Astrocyte of the cerebellum (primary cell): ENCODE data around the gene LIN37.
A peak's percentile ranks its signal among the peaks of the same experiment; 100 is the strongest.

Experiments
- DNase-seq: peaks from one replicate; pipeline ENCODE4 v3.0.0-alpha.2; 2011; ENCODE audit warnings: low read depth
- H3K4me3 ChIP-seq: 2 replicates; pipeline ENCODE4 v1.5.1; 2011; ENCODE audit warnings: mild to moderate bottlenecking, low read depth, low read length, moderate library complexity
- in situ Hi-C: cut with HindIII; loops from 2 replicates; pipeline ENCODE4 v1.10.0; 2017; ENCODE audit warnings: low sequenced_read_pairs
- TF ChIP-seq, protein P1 (sequence below): IDR thresholded peaks from 2 replicates; pipeline ENCODE4 v1.5.1; 2012; ENCODE audit warnings: low read length, low read depth, moderate library complexity, mild to moderate bottlenecking; ENCODE audit errors: missing control alignments

LIN37 gene

GRCh38 chr19:35756377-35757230 is 8.2 kb downstream of the LIN37 start, which contains the start of gene HSPB6:
Gene HSPB6 (minus strand): TSS chr19:35757029. CDS start chr19:35757008, 21 bp downstream.
- in situ Hi-C loops, result no loop called here
- TF ChIP-seq, protein P1, sequence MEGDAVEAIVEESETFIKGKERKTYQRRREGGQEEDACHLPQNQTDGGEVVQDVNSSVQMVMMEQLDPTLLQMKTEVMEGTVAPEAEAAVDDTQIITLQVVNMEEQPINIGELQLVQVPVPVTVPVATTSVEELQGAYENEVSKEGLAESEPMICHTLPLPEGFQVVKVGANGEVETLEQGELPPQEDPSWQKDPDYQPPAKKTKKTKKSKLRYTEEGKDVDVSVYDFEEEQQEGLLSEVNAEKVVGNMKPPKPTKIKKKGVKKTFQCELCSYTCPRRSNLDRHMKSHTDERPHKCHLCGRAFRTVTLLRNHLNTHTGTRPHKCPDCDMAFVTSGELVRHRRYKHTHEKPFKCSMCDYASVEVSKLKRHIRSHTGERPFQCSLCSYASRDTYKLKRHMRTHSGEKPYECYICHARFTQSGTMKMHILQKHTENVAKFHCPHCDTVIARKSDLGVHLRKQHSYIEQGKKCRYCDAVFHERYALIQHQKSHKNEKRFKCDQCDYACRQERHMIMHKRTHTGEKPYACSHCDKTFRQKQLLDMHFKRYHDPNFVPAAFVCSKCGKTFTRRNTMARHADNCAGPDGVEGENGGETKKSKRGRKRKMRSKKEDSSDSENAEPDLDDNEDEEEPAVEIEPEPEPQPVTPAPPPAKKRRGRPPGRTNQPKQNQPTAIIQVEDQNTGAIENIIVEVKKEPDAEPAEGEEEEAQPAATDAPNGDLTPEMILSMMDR, result no peak
- DNase-seq, result peak; percentile 16
- H3K4me3 ChIP-seq, result peak within 1 kb of the TSS; percentile 94

- TF ChIP-seq, protein P1, result no peak
- H3K4me3 ChIP-seq, result peak overlapping the region; percentile 94
- in situ Hi-C loops, result no loop called here
- DNase-seq, result peak; percentile 86
Observed at GRCh38 chr19:35757231-35757748, 8.9 kb downstream of the LIN37 start.

GRCh38 chr19:35757749-35758608 is 9.6 kb downstream of the LIN37 start, which contains the start of gene PROSER3:
Gene PROSER3 (plus strand): TSS chr19:35758176. CDS start chr19:35758216, 40 bp downstream.
- TF ChIP-seq, protein P1, result no peak
- H3K4me3 ChIP-seq, result peak within 1 kb of the TSS; percentile 94
- DNase-seq, result peak; percentile 99
- in situ Hi-C loops, result no loop called here

DNA sequence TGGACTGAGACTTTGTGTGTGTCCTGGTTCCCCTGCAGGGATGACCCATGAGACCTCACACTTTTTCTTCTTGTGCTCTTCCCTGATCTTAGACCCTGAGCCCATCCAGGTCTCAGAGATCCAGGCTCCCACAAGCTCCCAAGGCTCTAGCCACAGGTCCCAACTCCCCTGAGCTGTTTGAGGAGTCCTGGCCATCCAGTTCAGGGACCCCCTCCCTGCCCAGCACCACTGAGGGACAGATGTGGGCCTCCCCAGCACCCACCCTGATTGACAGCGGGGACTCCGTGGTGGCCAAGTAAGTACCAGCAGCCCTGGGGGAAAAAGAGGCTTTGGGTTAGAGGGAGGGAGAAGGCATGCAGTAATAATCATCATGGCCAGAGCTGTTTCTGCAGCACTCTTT is 11.3 kb downstream of the LIN37 start:
- H3K4me3 ChIP-seq, result no peak overlapping the region
- TF ChIP-seq, protein P1, result no peak
- DNase-seq, result no peak
- in situ Hi-C loops, result no loop called here

DNA sequence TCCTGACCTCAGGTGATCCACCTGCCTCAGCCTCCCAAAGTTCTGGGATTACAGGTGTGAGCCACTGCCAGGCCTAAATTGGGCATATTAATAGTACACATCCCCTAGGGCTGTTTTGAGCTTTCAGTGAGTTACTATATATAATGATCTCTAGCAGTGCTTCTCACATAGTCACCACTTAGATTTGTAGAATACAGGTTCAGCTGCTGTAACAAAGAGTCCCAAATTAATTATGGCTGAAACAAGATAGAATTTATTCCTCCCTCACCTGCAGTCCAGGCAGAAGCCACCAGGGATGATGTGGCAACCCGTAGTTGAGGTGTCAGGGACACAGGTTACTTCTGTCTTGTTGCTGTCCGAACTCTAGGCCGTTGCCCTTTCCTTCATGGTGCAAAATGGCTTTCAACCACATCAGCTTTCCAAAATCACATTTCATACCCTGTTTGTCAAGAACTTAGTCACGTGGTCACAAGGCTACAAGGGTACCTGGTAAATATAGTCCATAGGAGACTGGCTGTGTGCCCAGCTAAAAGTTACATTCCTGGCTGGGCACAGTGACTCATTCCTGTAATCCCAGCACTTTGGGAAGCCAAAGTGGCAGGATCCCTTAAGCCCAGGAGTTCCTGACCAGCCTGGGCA is 12.5 kb downstream of the LIN37 start:
- H3K4me3 ChIP-seq, result no peak overlapping the region
- no peak for DNase-seq
- TF ChIP-seq, protein P1, result no peak
- in situ Hi-C loops, result no loop called here
